Measurements from ENCODE around the gene WDR13.
"Not testable (repeated sequence)": the region's sequence is repeated elsewhere in the genome, so short reads cannot be mapped to it uniquely, and the experiment has no call there.

Gene WDR13

GRCh38 chrX:48598614-48599013 lies 1.3 kb downstream of the WDR13 start:
- no peak for DNase-seq

GRCh38 chrX:48599341-48599740 lies 2.0 kb downstream of the WDR13 start:
- no peak for DNase-seq

- no peak for DNase-seq
Observed at GRCh38 chrX:48600226-48600625, 2.9 kb downstream of the WDR13 start.

DNA sequence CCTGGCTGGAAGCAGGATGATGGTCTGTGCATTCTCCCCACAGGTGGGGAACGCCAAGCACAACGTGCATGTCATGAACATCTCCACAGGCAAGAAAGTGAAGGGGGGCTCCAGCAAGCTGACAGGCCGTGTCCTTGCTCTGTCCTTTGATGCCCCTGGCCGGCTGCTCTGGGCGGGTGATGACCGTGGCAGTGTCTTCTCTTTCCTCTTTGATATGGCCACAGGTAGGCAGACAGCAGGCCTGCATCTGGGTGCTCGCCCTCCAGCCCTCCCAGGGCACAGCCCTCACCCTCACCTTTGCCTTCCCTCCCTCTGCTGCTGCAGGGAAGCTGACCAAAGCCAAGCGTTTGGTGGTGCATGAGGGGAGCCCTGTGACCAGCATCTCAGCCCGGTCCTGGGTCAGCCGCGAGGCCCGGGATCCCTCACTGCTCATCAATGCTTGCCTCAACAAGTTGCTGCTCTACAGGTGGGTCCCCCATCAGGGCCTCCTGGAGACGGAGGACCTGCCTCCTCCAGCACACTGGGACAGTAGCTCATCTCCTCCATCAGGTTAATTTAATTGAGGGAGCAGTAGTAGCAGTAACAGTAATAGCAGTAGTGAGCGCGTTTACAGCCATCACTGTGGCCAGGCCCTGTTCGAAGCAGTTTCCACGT lies 4.6 kb downstream of the WDR13 start:
- no peak for DNase-seq

DNA sequence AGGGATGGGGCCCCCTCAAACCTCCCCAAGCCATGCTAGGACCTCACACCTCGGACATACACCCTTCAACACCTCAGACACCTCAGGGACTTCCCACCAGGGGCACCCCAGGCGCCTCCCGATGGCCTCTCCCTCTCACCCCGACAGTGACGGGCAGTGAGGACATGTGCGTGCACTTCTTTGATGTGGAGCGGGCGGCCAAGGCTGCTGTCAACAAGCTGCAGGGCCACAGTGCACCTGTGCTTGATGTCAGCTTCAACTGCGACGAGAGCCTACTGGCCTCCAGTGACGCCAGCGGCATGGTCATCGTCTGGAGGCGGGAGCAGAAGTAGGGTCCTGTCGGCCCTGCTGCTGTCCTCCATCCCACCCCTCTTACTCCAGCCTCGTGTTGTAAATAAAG lies 7.4 kb downstream of the WDR13 start:
- no peak for DNase-seq

DNA sequence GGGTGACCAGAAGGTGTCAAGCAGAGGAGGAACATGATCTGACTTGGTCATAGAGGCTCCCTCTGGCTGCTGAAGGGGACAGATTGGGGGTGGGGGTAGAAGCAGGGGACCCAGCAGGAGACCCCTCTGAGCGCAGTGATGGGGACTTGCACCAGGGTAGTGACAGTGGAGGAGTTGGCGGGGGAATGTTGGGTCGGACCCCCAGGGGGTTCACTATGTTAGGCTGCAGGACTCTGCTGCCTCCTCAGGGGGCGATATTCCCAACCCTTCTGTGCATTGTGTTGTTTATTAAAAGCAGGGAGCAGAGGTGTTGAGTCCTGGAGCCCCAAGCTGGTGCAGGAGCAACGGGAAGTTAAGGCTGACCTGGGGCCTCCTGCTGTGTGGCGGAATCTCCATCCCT lies 8.8 kb downstream of the WDR13 start:
- no peak for DNase-seq

- no peak for DNase-seq
Observed at GRCh38 chrX:48611703-48612102, 14.4 kb downstream of the WDR13 start.

- no peak for DNase-seq
Observed at GRCh38 chrX:48613502-48614160, 16.3 kb downstream of the WDR13 start.

GRCh38 chrX:48616576-48616975 lies 19.3 kb downstream of the WDR13 start:
- DNase-seq = no peak

GRCh38 chrX:48617542-48618340 lies 20.4 kb downstream of the WDR13 start:
- DNase-seq = no peak

DNA sequence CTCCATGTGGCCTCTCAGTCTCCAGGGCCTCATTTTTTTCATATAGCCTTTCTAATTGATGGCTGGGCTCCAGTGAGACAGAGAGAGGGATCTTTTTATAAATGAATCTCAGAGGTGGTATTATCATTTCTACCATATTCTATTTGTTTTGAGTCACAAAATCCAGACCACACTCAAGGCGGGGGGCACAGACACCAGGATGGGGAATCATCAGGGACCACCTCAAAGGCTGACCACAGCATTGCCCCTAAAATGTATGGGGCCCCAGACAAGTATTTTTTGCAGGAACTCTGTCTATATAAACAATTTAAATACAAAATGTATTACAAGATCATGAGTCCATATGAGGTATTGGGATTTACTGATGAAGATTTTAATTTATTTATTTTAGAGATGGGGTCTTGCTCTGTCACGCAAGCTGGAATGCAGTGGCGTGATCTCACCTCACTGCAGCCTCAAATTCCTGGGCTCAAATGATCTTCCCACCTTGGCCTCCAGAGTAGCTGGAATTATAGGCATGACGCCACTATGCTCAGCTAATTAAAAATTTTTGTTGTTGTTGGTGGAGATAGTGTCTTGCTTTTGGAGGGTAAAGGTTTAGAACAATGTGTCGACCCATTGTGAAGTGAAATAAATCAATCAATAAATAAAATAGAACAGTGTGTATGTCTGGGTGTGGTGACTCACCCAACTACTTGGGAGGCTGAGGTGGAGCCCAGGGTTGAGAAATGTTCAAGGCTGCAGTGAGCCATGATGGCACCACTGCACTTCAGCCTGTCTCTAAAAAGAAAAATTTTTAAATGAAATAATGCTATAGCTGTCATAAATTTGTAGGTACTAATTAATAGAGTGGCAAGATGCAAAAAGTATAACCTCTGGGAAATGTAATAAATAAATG lies 29.4 kb downstream of the WDR13 start:
- no peak for DNase-seq

- DNase-seq = peak; percentile 68
Observed at GRCh38 chrX:48631376-48632090, 34.2 kb downstream of the WDR13 start.

GRCh38 chrX:48632207-48632606 lies 34.9 kb downstream of the WDR13 start:
- no peak for DNase-seq

DNA sequence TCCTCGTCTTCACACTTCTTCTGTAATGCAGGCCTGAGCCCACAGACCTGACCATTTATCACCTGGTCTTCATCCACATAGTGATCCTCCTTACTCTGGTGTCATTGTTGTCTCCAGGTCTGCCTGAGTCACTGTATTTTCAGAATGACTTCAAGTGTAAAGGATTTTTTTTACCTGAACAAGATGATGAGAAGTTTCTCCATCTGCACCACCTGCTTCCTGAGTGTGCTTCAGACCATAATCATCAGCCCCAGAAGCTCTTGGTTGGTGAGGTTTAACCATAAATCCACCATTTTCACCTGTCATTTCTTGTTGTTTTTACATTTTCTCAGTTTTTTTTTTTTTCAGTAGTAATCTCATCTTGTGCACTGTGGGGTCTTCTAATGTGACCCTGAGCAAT lies 39.0 kb downstream of the WDR13 start:
- no peak for DNase-seq

GRCh38 chrX:48636776-48637175 lies 39.5 kb downstream of the WDR13 start:
- DNase-seq = no peak

DNA sequence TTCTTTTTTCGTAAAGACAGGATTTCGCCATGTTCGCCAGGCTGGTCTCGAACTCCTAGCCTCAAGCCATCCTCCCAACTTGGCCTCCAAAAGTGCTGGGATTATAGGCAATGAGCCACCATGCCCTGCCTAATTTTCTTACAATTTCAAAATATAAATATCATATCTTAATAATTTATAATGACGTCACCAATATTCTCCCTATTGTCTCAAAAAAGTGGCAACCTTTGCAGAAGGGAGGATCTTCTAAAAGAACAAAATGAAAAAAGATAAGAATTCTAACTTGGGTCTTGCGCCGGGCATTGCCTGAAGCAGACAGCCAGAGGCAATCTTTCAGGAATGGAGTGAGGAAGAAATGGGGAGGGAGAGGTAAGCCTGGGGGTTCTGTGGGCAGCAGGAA lies 48.4 kb downstream of the WDR13 start:
- DNase-seq = no peak

DNA sequence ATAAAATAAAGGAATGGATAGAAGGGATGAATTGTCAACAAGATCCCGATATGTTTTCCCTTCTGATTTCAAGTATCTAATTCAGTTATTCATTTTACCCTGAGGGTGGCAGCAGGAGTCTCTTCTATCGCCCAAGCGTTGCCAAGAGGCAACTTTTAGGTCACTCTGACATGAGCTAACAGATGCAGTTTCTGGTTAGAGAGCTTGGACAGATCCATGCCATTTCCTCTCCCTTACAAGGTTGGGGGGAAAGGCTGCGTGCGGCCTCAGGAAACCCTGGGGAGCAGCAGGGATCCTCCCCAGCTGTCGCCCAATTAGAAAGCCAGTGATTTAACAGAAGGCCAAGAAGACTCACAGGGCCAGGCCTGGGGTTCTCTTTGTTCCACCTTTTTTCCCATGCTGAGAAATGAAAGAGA lies 51.1 kb downstream of the WDR13 start:
- DNase-seq = peak; percentile 19

- DNase-seq = no peak
Observed at GRCh38 chrX:48649102-48649501, 51.8 kb downstream of the WDR13 start.

DNA sequence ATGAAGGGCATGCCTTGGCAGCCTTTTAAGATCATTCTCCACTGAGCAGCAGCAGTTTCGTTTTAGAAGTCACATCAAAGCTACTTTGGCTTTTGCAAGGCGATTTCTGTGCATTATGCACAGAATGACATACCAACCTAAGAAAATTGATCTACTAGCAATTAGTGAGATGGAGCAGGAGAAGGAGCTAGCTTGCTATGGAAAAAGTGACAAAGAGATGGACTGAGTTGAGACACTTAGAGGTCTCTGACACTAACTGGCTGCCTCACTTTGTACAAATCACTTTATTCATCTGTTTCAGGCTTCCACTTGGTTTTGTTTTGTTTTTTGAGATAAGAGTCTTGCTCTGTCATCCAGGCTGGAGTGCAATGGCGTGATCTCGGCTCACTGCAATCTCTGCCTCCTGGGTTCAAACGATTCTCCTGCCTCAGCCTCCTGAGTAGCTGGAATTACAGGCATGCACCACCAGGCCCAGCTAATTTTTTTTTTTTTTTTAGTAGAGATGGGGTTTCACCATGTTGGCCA lies 54.8 kb downstream of the WDR13 start:
- not testable (repeated sequence) for DNase-seq

DNA sequence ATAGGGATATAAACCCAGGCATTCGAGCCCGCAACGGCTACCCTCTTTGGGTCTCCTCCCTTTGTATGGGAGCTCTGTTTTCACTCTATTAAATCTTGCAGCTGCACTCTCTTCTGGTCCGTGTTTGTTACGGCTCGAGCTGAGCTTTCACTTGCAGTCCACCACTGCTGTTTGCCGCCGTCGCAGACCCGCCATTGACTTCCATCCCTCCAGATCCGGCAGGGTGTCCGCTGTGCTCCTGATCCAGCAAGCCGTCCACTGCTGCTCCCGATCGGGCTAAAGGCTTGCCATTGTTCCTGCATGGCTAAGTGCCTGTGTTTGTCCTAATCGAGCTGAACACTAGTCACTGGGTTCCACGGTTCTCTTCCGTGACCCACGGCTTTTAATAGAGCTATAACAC lies 57.5 kb downstream of the WDR13 start:
- DNase-seq = not testable (repeated sequence)

Measured in GF-D8 (cell line).